D721Med (cell line): ENCODE data around the gene MROH9.

Experiments used
- DNase-seq: peaks from one replicate; pipeline ENCODE4 v3.0.0; 2011; ENCODE audit warnings: low spot score; ENCODE audit not compliant: insufficient read length
- FAIRE-seq: peaks from 2 replicates; lab custom pipeline; 2011; peaks lifted over from hg19 to GRCh38; lab: Jason Lieb, UNC
- CTCF ChIP-seq: IDR thresholded peaks from 2 replicates; pipeline ENCODE4 v1.5.1; 2012; ENCODE audit warnings: mild to moderate bottlenecking, control low read depth; ENCODE audit not compliant: insufficient read depth; ENCODE audit errors: missing control alignments

Gene MROH9

GRCh38 chr1:170967042-170967910, 31.9 kb downstream of the MROH9 start:
- peak; percentile 98 for FAIRE-seq
- DNase-seq = no peak
- TF ChIP-seq CTCF = peak; percentile 92

- TF ChIP-seq CTCF = no peak
- no peak for FAIRE-seq
- no peak for DNase-seq
These were observed 34.9 kb downstream of the MROH9 start for GRCh38 chr1:170970256-170970655.

GRCh38 chr1:170978371-170978910, 43.1 kb downstream of the MROH9 start:
- no peak for FAIRE-seq
- TF ChIP-seq CTCF = no peak

GRCh38 chr1:170985406-170985805, 50.1 kb downstream of the MROH9 start:
- TF ChIP-seq CTCF = no peak
- FAIRE-seq = no peak
- DNase-seq = no peak

More at GRCh38 chr1:170978371-170978910, 43.1 kb downstream of the MROH9 start:
- DNase-seq = no peak

GRCh38 chr1:170986901-170987300, 51.6 kb downstream of the MROH9 start:
- TF ChIP-seq CTCF = no peak
- FAIRE-seq = no peak
- no peak for DNase-seq

- FAIRE-seq = peak; percentile 78
- no peak for TF ChIP-seq CTCF
- no peak for DNase-seq
These were observed 52.1 kb downstream of the MROH9 start for GRCh38 chr1:170987424-170987823.

- DNase-seq (no peak), FAIRE-seq (peak; percentile 80)
- no peak for TF ChIP-seq CTCF
These were observed 57.8 kb downstream of the MROH9 start for GRCh38 chr1:170993151-170993550.
